HG02885 (cell line): Measurements from ENCODE around the gene VRK3.
A peak's percentile ranks its signal among the peaks of the same experiment; 100 is the strongest.
"Not testable (repeated sequence)": the region's sequence is repeated elsewhere in the genome, so short reads cannot be mapped to it uniquely, and the experiment has no call there.

Experiments used
- ATAC-seq: cut with Tn5 transposase; IDR thresholded peaks from one replicate; pipeline ENCODE4 v1.9.1; 2021; ENCODE audit warnings: mild to moderate bottlenecking; ENCODE audit not compliant: unreplicated experiment, poor library complexity

VRK3 gene

GRCh38 chr19:50025022-50025793 is at the start of gene VRK3:
TSS of gene VRK3 (minus strand) at chr19:50025372. CDS start at chr19:50016162, 9,210 bp downstream.
- peak; percentile 84 for ATAC-seq

- ATAC-seq = not testable (repeated sequence)
Measured at GRCh38 chr19:50068382-50068781, 43.2 kb upstream of the VRK3 start.

- no peak for ATAC-seq
Measured at GRCh38 chr19:50067575-50067974, 42.4 kb upstream of the VRK3 start.

- ATAC-seq = no peak
Measured at GRCh38 chr19:50065938-50066337, 40.8 kb upstream of the VRK3 start.

- ATAC-seq = no peak
Measured at GRCh38 chr19:50061650-50062049, 36.5 kb upstream of the VRK3 start.

- ATAC-seq = no peak
Measured at GRCh38 chr19:50060107-50060506, 34.9 kb upstream of the VRK3 start.

GRCh38 chr19:50059045-50059444 is 33.9 kb upstream of the VRK3 start:
- no peak for ATAC-seq

- no peak for ATAC-seq
Measured at GRCh38 chr19:50058425-50058824, 33.3 kb upstream of the VRK3 start.

GRCh38 chr19:50053119-50053518 is 27.9 kb upstream of the VRK3 start:
- ATAC-seq = no peak

- ATAC-seq = no peak
Measured at GRCh38 chr19:50051964-50052363, 26.8 kb upstream of the VRK3 start.

GRCh38 chr19:50051228-50051895 is 26.2 kb upstream of the VRK3 start:
- not testable (repeated sequence) for ATAC-seq

GRCh38 chr19:50050406-50051227 is 25.4 kb upstream of the VRK3 start:
- ATAC-seq = no peak

GRCh38 chr19:50047671-50048070 is 22.5 kb upstream of the VRK3 start:
- ATAC-seq = no peak

GRCh38 chr19:50046649-50047503 is 21.7 kb upstream of the VRK3 start:
- ATAC-seq = no peak

- ATAC-seq = no peak
Measured at GRCh38 chr19:50044922-50045321, 19.8 kb upstream of the VRK3 start.

GRCh38 chr19:50043967-50044366 is 18.8 kb upstream of the VRK3 start:
- ATAC-seq = no peak

- ATAC-seq = no peak
Measured at GRCh38 chr19:50042363-50043024, 17.3 kb upstream of the VRK3 start.

GRCh38 chr19:50040967-50041366 is 15.8 kb upstream of the VRK3 start:
- ATAC-seq = no peak

- no peak for ATAC-seq
Measured at GRCh38 chr19:50039968-50040367, 14.8 kb upstream of the VRK3 start.

- ATAC-seq = no peak
Measured at GRCh38 chr19:50036908-50037307, 11.7 kb upstream of the VRK3 start.
